Umbilical cord (tissue), 2 donors: ENCODE measurements around the gene ANXA4. TPM values are rescaled to one million over a fixed set of nuclear protein-coding genes. Genes with fewer than 3 reads are reported as not detected.
"Not testable (repeated sequence)": the region's sequence is repeated elsewhere in the genome, so short reads cannot be mapped to it uniquely, and the experiment has no call there.

Experiments
- DNase-seq: peaks from one replicate; pipeline ENCODE4 v3.0.0-alpha.2; 2015; ENCODE audit warnings: low spot score
- total RNA-seq: library from RNA; depleted of rRNA; stranded (reverse); fragments of >200 nt; gene quantifications from one replicate; pipeline ENCODE4 v1.2.3, GENCODE V29; 2014; ENCODE audit warnings: low replicate concordance; ENCODE audit not compliant: insufficient read depth

ANXA4 gene
- total RNA-seq, 1 donor from 2014 or later: 56.8 TPM

DNA sequence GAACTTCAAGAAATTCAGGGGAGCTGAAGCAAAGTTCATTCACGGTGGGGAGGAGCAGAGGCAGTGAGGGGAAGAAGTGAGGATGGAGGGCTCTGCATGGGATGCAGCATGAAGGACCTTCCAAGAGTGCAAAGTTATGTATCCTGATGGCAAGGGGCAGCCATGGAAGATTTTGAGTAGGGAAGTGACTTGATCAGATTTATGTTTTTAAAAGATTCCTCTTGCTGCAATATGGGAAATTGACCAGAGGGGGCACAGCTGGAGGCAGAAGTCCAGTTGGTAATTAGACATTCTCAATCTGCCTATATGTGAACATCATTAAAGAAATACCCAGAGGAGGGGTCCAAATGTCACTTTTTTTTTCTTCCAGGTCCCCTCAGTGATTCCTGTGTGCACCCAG is 21.5 kb upstream of the ANXA4 start:
- no peak for DNase-seq

- no peak for DNase-seq
Measured at GRCh38 chr2:69721022-69721421, 20.9 kb upstream of the ANXA4 start.

GRCh38 chr2:69723791-69724190 is 18.1 kb upstream of the ANXA4 start:
- DNase-seq: no peak

- DNase-seq: peak; percentile 88
Measured at GRCh38 chr2:69724540-69725159, 17.3 kb upstream of the ANXA4 start.

DNA sequence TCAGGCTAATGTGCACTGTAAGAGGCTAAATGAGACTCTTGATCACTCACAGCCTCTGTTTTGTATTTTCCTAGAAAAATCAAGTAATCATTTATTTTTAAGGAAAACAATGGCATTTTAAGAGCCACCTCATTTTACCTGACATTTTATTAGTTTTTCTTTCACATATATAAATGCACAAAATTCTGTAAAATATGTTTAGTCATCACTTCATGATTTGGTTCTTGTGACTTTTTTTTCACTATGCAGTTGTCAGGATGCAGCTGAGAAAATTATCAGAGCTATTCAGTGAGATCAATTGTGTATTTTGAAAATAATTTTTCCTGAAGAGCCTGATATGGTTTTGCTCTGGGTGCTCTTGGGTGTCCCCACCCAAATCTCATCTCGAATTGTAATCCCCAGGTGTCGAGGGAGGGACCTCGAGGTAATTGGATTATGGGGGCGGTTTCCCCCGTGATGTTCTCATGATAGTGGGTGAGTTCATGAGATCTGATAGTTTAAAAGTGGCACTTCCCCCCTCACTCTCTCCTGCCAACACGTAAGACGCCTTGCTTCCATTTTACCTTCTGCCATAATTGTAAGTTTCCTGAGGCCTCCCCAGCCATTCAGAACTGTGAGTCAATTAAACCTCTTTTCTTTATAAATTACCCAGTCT is 16.1 kb upstream of the ANXA4 start:
- no peak for DNase-seq

GRCh38 chr2:69729266-69729665 is 12.7 kb upstream of the ANXA4 start:
- DNase-seq: no peak

GRCh38 chr2:69729781-69730180 is 12.2 kb upstream of the ANXA4 start:
- DNase-seq: peak; percentile 37

GRCh38 chr2:69731147-69731970 is 10.6 kb upstream of the ANXA4 start:
- no peak for DNase-seq

- no peak for DNase-seq
Measured at GRCh38 chr2:69733342-69734034, 8.4 kb upstream of the ANXA4 start.

GRCh38 chr2:69734035-69734611 is 7.8 kb upstream of the ANXA4 start:
- no peak for DNase-seq

- DNase-seq: no peak
Measured at GRCh38 chr2:69734854-69735544, 6.9 kb upstream of the ANXA4 start.

DNA sequence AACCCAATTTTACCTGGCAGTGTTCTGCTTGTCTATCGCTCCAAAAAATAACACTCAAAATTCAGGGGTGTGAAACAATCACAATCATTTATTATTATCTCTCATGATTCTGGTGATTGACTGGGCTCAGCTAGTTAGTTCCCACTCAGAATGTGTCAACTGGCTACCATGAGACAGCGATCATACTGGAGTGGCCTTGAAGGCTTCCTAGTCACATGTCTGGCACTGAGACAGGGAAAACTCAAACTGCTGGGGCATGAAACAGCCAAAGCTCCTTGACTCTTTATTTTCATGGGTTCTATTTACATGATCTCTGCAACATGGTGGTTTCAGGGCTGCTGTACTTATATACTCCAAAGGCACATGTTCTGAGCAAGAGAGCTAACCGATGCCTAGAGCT is 6.2 kb upstream of the ANXA4 start:
- DNase-seq: no peak

DNA sequence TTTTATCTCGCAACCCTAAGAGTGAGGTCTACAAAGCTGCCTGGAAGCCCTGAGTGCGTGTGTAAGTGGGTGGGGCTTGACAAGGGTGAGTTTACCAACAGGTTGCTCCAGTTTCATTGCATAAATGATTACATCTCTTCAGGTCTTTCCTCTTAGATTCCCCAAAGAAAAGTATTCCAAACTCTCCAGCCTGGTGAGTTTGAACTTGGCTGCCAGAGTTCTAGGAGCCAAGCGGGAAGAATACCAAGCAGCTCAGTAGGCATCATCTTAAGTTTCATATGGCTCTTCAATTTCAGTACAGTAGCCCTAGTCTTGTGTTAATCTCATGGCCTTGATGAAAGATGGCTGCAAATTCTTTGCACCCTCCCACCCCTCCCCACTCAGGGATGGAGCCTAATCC is 3.8 kb upstream of the ANXA4 start:
- not testable (repeated sequence) for DNase-seq

DNA sequence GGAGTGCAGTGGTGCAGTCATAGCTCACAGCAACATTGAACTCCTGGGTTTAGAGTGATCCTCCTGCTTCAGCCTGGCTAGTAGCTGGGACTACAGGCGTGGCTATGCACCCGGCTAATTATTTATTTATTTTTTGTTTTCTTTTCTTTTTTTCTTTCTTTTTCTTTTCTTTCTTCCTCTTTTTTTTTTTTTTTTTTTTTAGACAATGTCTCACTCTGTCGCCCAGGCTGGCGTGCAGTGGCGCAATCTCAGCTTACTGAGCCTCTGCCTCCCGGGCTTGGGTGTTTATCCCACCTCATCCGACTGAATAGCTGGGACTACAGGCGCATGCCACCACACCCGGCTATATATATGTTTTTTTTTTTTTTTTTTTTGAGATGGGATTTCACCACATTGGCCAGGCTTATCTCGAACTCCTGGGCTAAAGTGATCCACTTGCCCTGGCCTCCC is 1.4 kb upstream of the ANXA4 start:
- peak; percentile 52 for DNase-seq

DNA sequence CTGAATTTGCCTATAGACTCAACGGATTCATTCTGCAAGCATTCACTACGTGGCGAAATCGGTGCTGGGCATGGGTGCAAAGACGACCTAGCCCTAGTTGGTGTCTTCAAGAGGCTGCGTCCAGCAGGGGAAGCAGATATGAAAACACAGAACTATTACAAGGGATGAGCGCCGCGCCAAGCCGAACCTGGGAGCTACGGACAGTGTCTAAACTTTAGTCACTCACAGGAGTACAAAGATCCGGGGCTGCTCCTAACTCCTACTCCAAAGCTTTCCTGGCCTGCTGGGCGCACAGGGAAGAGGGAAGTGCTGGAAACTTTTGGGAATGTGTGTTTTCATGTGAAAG is 732 bp upstream of the ANXA4 start:
- DNase-seq: peak; percentile 75

DNA sequence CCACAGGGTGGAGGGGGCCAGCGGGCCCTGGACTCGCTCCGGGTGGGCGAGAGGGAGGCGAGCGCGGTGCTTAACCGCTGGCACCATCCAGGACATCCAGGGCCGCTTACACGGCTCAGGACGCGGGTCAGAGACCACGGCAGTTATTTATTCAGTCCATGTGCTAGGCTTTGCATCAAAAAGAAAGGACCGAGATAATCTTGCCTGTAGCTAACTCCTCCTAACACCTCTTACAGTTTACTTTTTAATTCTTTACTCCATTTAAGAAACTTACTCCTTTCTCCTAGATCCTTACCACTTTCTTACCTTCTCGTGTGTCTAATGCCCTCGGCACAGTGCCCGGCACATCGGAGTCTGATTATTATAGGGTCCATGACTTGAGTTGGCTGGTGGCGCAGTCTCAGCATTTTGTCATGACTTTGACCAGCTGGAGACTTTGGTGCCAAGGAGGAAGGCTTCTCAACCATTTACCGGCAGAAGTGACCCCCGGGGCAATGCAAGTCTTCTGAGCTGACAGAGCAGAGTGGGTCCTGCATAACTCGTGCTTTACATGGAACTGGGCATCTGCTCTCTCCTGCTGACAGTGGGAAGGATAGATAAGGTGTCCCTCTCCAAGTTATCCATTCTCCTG is 503 bp downstream of the ANXA4 start:
- no peak for DNase-seq

DNA sequence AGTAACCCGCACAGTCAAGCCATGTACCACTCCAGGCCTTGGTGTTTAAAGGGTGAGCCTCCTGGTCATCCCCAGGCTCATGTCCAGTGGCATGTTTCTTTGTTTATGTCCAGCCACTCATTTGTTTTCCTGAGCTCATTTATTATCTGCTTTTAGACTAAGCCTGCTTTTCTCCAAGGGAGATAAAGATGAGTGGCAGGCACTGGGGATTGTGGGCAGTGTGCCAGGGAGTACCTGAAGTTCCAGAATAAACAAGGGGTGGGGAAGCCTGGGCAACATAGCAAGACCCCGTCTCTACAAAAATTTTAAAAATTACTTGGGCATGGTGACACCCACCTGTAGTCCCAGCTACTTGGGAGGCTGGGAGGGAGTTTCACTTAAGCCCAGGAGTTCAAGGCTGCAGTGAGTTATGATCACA is 1.9 kb downstream of the ANXA4 start:
- DNase-seq: no peak

- no peak for DNase-seq
Measured at GRCh38 chr2:69744456-69744855, 2.5 kb downstream of the ANXA4 start.

- DNase-seq: no peak
Measured at GRCh38 chr2:69745035-69745434, 3.1 kb downstream of the ANXA4 start.

- no peak for DNase-seq
Measured at GRCh38 chr2:69750246-69750645, 8.3 kb downstream of the ANXA4 start.
